PC-3 (cell line): Measurements from ENCODE around the gene MUC6. TPM values are rescaled to one million over a fixed set of nuclear protein-coding genes. Genes with fewer than 3 reads are reported as not detected.

Source experiments
- ATAC-seq: fragments of 200-7000 bp; cut with Tn5 transposase; 2 replicates; pipeline ENCODE4 v1.9.1; 2020; ENCODE audit warnings: mild to moderate bottlenecking, moderate library complexity
- BruUV-seq: library from RNA; stranded (reverse); fragments of 400-500 nt; replicated peaks from 2 replicates; lab custom pipeline; 2021; lab: Mats Ljungman, UMichigan
- CTCF ChIA-PET: fragments of 300-600 bp; sonication (Branson Sonifier 250); formaldehyde crosslinking; loops from one replicate; lab custom pipeline; 2022; ENCODE audit warnings: antibody characterized with exemption; lab: Charles Lee
- POLR2A ChIA-PET: fragments of 300-600 bp; sonication (Branson Sonifier 250); formaldehyde crosslinking; loops from one replicate; lab custom pipeline; 2022; ENCODE audit warnings: antibody characterized with exemption; ENCODE audit not compliant: unreplicated experiment; lab: Charles Lee
- DNase-seq: peaks from one replicate; pipeline ENCODE4 v3.0.0-alpha.2; 2015
- H2AFZ ChIP-seq: fragments of 300-600 bp; sonication (generic); 2 replicates; pipeline ENCODE4 v1.6.0; 2016; ENCODE audit warnings: antibody characterized with exemption, low read length
- H3F3A ChIP-seq: fragments of 300-600 bp; sonication (generic); one replicate; pipeline ENCODE4 v1.6.0; 2017; ENCODE audit warnings: antibody characterized with exemption, low read length, control low read depth, mild to moderate bottlenecking; ENCODE audit not compliant: unreplicated experiment
- H3K27ac ChIP-seq: fragments of 300-600 bp; sonication (generic); 2 replicates; pipeline ENCODE4 v1.5.1; 2016; ENCODE audit warnings: mild to moderate bottlenecking, low read length
- H3K27me3 ChIP-seq: fragments of 300-600 bp; sonication (generic); 2 replicates; pipeline ENCODE4 v1.6.1; 2016; ENCODE audit warnings: low read length, mixed read lengths
- H3K36me3 ChIP-seq: fragments of 300-600 bp; sonication (generic); 2 replicates; pipeline ENCODE4 v1.6.1; 2016; ENCODE audit warnings: low read depth, mixed run types, low read length, mixed read lengths
- H3K4me1 ChIP-seq: fragments of 300-600 bp; sonication (generic); 2 replicates; pipeline ENCODE4 v1.5.1; 2016; ENCODE audit warnings: low read length; ENCODE audit not compliant: insufficient read depth
- H3K4me2 ChIP-seq: fragments of 300-600 bp; sonication (generic); 2 replicates; pipeline ENCODE4 v1.6.0; 2016; ENCODE audit warnings: low read length
- H3K4me3 ChIP-seq: fragments of 300-600 bp; sonication (generic); 2 replicates; pipeline ENCODE4 v1.5.1; 2016; ENCODE audit warnings: mild to moderate bottlenecking, low read length, mixed read lengths
- H3K79me2 ChIP-seq: fragments of 300-600 bp; sonication (generic); 2 replicates; pipeline ENCODE4 v1.6.1; 2017; ENCODE audit warnings: low read length, mixed read lengths
- H3K9ac ChIP-seq: fragments of 300-600 bp; sonication (generic); 2 replicates; pipeline ENCODE4 v1.6.0; 2016; ENCODE audit warnings: mild to moderate bottlenecking, low read length
- H3K9me2 ChIP-seq: fragments of 300-600 bp; sonication (generic); replicated peaks from 2 replicates; pipeline ENCODE4 v1.6.1; 2016; ENCODE audit warnings: mixed run types, low read length, mixed read lengths
- H3K9me3 ChIP-seq: fragments of 300-600 bp; sonication (generic); 2 replicates; pipeline ENCODE4 v1.6.1; 2016; ENCODE audit warnings: low read length, mixed read lengths
- H4K20me1 ChIP-seq: fragments of 300-600 bp; sonication (generic); 2 replicates; pipeline ENCODE4 v1.6.1; 2016; ENCODE audit warnings: low read length, mixed read lengths
- EZH2 ChIP-seq: fragments of 300-600 bp; sonication (generic); IDR thresholded peaks from one replicate; pipeline ENCODE4 v1.6.1; 2017; ENCODE audit warnings: antibody characterized with exemption, mild to moderate bottlenecking, low read length; ENCODE audit not compliant: unreplicated experiment
- EZH2phosphoT487 ChIP-seq: fragments of 300-600 bp; sonication (generic); IDR thresholded peaks from 2 replicates; pipeline ENCODE4 v1.6.1; 2018; ENCODE audit warnings: mild to moderate bottlenecking, antibody characterized with exemption, low read length, borderline replicate concordance
- intact Hi-C: fragments of 100-400 bp; cut with micrococcal nuclease; formaldehyde crosslinking; loops from 2 replicates; pipeline ENCODE4 v1.9.0; 2023
- total RNA-seq: library from RNA; depleted of rRNA; stranded (reverse); fragments of >200 nt; gene quantifications from 2 replicates; pipeline ENCODE4 v1.2.3, GENCODE V29; 2014
- TF ChIP-seq, protein P1 (sequence below): fragments of 300-600 bp; sonication (generic); conservative IDR thresholded peaks from 2 replicates; pipeline ENCODE4 v1.5.1; 2017; ENCODE audit warnings: antibody characterized with exemption, low read depth, mild to moderate bottlenecking, low read length

The MUC6 gene
- total RNA-seq, 1 experiment from 2014 or later, result 0.18 TPM

- H3K9me2 ChIP-seq, result no peaks in the 10 kb centered on the region
- no peak overlapping the region for H3K27ac ChIP-seq
- BruUV-seq, result no TSS peak
- intact Hi-C loops, result no loop called here
- 0 out of 2 replicates have a peak, but pooled peaks cover 2% of the 10 kb centered on the region for H3K9me3 ChIP-seq
- CTCF ChIA-PET, result no interaction called here
- H3K9ac ChIP-seq, result no peak overlapping the region
- no peak overlapping the region for H3K4me3 ChIP-seq
- TF ChIP-seq, protein P1, sequence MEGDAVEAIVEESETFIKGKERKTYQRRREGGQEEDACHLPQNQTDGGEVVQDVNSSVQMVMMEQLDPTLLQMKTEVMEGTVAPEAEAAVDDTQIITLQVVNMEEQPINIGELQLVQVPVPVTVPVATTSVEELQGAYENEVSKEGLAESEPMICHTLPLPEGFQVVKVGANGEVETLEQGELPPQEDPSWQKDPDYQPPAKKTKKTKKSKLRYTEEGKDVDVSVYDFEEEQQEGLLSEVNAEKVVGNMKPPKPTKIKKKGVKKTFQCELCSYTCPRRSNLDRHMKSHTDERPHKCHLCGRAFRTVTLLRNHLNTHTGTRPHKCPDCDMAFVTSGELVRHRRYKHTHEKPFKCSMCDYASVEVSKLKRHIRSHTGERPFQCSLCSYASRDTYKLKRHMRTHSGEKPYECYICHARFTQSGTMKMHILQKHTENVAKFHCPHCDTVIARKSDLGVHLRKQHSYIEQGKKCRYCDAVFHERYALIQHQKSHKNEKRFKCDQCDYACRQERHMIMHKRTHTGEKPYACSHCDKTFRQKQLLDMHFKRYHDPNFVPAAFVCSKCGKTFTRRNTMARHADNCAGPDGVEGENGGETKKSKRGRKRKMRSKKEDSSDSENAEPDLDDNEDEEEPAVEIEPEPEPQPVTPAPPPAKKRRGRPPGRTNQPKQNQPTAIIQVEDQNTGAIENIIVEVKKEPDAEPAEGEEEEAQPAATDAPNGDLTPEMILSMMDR, result no peak
- TF ChIP-seq EZH2 (no peak), EZH2phosphoT487 (no peak)
- H4K20me1 ChIP-seq, result no peaks in the 10 kb centered on the region
- POLR2A ChIA-PET, result no interaction called here
- no peaks in the 10 kb centered on the region for H3K79me2 ChIP-seq
- DNase-seq, result no peak
- H3K4me1 ChIP-seq, result no peaks in the 10 kb centered on the region
- H3K4me2 ChIP-seq, result no peak overlapping the region
- ATAC-seq, result no peak
- H3K27me3 ChIP-seq, result no peaks in the 10 kb centered on the region
- H2AFZ ChIP-seq, result no peak overlapping the region
- peaks cover 12% of the 10 kb centered on the region; the same call in 1 of the 2 replicates for H3K36me3 ChIP-seq
- no peaks in the 10 kb centered on the region for H3F3A ChIP-seq
Observed at GRCh38 chr11:1012740-1013630, 23.5 kb downstream of the MUC6 start.

- H3K4me2 ChIP-seq, result no peak overlapping the region
- H2AFZ ChIP-seq, result no peak overlapping the region
- H3K79me2 ChIP-seq, result no peaks in the 10 kb centered on the region
- POLR2A ChIA-PET, result no interaction called here
- DNase-seq (no peak), ATAC-seq (no peak)
- BruUV-seq, result no TSS peak
- TF ChIP-seq EZH2phosphoT487 (no peak), EZH2 (no peak)
- TF ChIP-seq, protein P1, result no peak
- no peak overlapping the region for H3K4me3 ChIP-seq
- H3K9ac ChIP-seq, result no peak overlapping the region
- H3K9me3 ChIP-seq, result 0 out of 2 replicates have a peak, but pooled peaks cover 2% of the 10 kb centered on the region
- H3K9me2 ChIP-seq, result no peaks in the 10 kb centered on the region
- intact Hi-C loops, result no loop called here
- no peaks in the 10 kb centered on the region for H3F3A ChIP-seq
- H3K4me1 ChIP-seq, result no peaks in the 10 kb centered on the region
- H3K27ac ChIP-seq, result no peak overlapping the region
- no peaks in the 10 kb centered on the region for H3K27me3 ChIP-seq
- no peaks in the 10 kb centered on the region for H4K20me1 ChIP-seq
- CTCF ChIA-PET, result no interaction called here
- peaks cover 10% of the 10 kb centered on the region; the same call in 1 of the 2 replicates for H3K36me3 ChIP-seq
Observed at GRCh38 chr11:1012291-1012690, 24.2 kb downstream of the MUC6 start.

DNA sequence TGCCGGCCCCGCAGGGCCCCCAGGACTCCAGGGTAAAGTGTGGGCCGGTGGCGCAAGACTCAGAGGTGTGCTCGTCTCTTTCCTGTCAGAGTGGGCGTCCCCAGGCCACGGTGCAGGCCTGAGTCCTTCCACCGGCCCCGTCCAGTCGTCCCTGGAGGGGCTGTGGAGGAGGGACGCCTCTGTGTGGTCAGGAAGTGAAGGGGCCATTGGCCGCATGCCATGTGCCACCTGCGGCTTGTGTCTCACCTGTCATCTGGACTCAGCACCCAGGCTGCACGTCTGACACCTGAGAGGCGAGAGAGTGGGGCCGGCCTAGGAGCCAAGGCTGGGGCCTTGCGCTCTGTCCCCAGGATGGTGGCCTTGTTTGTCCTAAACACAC is 25.2 kb downstream of the MUC6 start:
- intact Hi-C loops, result no loop called here
- no TSS peak for BruUV-seq

More for the DNA sequence above, 25.2 kb downstream of the MUC6 start:
- TF ChIP-seq, protein P1, result no peak
- TF ChIP-seq EZH2phosphoT487 (no peak), EZH2 (no peak)
- Histone ChIP-seq H2AFZ (no peak overlapping the region), H3K4me3 (no peak overlapping the region), H3K9ac (no peak overlapping the region), H3K9me3 (no peaks in the 10 kb centered on the region), H4K20me1 (no peaks in the 10 kb centered on the region), H3K36me3 (peaks cover 9% of the 10 kb centered on the region; the same call in 1 of the 2 replicates), H3K9me2 (no peaks in the 10 kb centered on the region), H3F3A (no peaks in the 10 kb centered on the region), H3K27ac (no peak overlapping the region), H3K27me3 (no peaks in the 10 kb centered on the region), H3K4me2 (no peak overlapping the region), H3K4me1 (no peaks in the 10 kb centered on the region), H3K79me2 (no peaks in the 10 kb centered on the region)
- ATAC-seq, result no peak
- CTCF ChIA-PET, result no interaction called here
- POLR2A ChIA-PET, result no interaction called here
- DNase-seq, result no peak
